Amniotic stem cell (primary cell): ENCODE results near the gene G2E3.
"Not testable (repeated sequence)": the region's sequence is repeated elsewhere in the genome, so short reads cannot be mapped to it uniquely, and the experiment has no call there.

ENCODE experiments used
- DNase-seq: peaks from one replicate; lab custom pipeline; 2025; lab: John Stamatoyannopoulos, UW

Gene G2E3

DNA sequence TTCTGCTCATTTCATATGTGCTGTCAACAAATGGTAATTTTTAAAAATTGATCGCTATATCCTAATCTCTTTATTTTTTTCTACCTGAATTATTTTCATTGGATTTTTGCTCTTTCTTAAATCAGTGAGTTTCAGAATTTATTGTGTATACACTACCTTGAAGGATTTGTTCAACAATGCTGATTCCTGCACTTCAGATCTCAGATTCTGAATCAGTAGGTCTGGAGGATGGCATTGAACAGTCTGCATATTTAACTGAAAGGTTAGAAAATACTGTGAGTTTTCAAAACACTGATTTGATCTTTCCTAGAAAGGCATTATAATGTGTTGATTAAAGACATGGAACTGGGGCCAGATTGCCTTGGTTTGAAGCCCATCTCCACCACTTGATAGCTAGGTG, 1.6 kb downstream of the G2E3 start:
- no peak for DNase-seq

DNA sequence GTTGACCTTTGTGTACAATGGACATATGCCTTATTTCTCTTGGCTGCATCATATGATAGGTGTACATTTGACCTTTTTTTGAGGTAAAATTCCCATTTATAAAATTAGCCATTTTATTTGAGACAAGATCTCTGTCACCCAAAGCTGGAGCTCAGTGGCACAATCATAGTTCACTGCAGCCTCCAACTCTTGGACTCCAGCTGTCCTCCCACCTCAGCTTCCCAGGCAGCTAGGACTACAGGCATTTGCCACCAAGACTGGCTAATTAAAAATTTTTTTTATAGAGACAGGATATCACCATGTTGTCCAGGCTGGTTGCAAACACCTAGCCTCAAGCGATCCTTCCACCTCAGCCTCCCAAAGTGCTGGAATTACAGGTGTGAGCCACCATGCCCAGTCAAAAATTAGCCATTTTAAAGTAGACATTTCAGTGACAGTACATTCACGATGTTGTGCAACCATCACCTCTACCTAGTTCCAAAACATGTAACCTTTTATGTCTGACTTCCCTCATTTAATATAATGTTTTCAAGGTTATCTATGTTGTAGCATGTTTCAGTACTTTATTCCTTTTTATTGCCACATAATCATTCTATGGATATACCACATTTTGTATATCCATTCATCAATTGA, 5.4 kb downstream of the G2E3 start:
- DNase-seq: no peak

DNA sequence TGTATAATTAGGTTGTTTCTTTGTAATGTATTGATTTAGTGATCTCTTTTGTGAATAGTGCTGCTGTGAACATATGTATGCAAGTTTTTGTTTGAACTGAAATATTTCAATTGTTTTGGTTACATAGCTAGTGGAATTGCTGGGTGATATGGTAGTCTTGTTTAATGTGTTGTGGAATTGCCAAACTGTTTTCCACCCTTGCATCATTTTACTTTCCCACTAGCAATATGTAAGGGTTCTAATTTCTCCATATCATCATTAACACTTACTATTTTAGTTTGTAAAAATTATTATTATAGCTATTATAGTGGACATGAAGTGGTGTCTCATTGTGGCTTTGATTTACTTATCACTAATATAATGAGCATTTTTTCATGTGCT, 5.9 kb downstream of the G2E3 start:
- no peak for DNase-seq

DNA sequence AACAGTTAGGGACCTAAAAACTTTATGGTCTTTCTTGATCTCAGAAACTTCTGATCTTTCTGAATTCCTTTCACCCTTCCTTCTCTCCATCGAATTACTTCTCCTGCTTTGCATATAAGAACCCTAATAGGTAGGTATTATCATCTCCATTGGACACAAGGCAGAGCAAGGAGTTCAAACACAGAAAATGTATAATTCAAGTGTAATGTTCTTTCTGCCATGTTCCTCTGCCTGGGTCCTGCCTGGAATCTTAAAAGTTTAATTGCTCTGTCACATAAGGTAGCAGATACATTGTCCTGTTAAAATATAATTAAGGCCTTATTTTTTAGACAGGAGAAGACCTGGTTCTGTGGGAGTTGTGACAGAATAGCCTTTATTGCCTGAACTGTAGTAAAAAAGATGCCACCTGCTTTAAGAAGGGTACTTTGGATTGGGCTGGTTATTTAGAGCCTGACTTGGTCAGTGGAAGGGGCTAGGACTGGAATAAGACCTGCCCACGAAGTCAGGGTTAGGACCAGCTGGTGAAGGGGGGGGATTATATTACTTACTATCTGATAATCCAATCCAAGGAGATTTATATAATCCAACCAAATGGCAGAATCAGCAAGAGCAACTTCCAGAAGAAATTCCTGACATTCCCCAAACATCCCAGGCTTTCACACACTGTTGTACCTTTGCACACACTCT, 10.4 kb downstream of the G2E3 start:
- DNase-seq: no peak

DNA sequence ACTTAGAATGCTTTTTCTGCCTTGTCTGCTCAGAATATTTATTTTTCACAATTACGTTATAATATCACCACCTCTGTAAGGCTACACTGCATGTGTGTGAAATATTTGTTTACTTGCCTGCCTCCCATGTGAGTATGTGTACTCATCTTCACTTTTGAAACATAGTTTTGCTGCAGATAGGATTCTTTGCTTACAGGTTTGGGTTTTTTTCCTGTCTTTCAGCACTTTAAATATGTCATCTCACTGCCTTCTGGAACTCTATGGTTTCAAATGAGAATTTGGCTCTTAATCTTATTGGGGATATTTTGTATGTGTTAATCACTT, 10.9 kb downstream of the G2E3 start:
- DNase-seq: no peak

DNA sequence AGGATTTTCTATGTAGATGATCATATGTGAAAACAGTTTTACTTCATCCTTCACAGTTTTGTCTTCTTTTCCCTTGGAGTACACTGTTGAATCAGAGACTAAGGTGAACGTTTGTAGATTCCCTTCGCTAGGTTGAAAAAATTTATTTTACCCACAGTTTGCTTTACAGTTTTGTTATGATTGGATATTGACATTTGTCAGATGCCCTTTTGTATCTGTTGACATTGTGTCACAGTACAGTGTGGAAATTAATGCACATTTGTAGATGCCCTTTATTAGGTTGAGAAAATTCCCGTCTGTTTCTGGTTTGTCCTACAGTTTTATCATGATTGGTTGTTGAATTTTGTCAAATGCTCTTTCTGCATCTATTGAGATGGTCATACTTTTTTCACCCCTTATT, 13.3 kb downstream of the G2E3 start:
- no peak for DNase-seq

DNA sequence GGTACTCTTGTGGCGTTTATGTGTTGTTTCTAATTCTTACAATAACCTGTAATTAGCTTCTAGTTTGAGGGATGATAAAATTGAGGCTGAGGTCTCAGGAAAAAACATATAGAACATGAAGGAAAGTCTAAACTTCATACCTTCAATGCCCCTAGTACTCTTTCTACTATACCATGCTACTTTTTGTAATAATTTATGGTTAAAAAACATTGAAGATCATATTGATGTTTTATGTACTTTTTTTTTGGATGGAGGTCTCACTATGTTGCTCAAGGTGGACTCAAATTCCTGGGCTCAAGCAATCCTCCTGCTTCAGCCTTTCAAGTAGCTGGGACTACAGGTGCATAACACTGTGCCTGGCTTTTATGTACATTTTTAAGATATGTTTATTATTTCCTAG, 13.8 kb downstream of the G2E3 start:
- DNase-seq: no peak

DNA sequence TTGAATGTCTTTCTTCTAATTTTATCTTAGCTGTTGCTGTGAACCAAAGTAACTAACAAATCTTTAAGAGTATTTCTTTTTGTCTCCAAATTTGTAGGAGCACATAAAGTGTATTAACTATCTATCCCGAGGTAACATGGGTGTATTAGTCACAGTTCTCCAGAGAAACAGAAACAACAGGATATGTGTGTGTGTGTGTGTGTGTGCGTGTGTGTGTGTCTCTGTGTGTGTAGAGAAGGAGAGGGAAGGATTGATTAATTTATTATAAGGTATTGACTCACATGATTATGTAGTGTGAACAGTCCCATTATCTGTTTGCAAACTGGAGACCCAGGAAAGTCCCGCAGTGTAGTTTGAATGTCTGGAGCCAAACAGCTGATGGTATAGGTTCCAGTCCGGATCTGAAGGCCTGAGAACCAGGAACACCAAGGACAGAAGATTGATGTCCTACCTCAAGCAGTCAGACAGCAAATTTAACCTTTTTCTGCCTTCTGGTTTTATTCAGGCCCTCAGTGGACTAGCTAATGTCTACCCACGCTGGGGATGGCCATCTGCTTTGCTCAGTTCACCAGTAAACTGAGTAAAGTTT, 14.4 kb downstream of the G2E3 start:
- DNase-seq: no peak

DNA sequence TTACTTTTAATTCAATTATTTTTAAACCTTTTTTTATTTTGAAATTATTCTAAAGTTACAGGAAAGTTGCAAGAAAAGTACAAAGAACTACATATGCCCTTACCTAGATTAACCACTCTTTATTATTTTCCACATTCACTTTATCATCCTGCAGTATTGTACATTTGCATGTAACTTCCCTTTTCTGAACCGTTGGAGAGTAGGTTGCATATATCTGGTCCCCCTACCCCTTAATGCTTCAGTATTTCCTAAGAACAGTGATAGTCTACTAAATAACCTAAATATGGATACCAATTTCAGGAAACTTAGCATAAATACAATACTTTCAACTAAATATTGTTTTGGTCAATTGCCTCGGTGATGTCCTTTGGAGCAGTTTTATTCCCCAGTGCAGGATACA, 15.0 kb downstream of the G2E3 start:
- DNase-seq: no peak

DNA sequence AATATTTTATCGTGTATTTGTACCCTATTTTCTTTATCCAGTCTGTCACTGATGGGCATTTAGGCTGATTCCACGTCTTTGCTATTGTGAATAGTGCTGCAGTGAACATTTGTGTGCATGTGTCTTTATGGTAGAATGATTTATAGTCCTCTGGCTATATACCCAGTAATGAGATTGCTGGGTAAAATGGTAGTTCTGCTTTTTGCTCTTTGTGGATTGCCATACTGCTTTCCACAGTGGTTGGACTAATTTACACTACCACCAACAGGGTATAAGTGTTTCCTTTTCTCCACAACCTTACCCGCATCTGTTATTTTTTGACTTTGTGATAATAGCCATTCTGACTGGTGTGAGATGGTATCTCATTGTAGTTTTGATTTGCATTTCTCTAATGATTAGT, 15.8 kb downstream of the G2E3 start:
- not testable (repeated sequence) for DNase-seq

DNA sequence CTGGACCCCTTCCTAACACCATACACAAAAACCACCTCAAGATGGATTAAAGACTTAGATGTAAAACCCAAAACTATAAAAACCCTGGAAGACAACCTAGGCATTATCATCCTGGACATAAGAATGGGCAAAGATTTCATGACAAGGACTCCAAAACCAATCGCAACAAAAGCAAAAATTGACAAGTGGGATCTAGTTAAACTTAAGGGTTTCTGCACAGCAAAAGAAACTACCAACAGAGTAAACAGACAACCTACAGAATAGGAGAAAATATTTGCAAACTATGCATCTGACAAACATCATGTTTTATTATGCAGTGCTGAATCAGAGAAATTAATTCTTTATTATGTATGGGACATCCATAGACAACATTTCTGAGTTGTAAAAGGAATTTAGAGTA, 17.4 kb downstream of the G2E3 start:
- DNase-seq: not testable (repeated sequence)

DNA sequence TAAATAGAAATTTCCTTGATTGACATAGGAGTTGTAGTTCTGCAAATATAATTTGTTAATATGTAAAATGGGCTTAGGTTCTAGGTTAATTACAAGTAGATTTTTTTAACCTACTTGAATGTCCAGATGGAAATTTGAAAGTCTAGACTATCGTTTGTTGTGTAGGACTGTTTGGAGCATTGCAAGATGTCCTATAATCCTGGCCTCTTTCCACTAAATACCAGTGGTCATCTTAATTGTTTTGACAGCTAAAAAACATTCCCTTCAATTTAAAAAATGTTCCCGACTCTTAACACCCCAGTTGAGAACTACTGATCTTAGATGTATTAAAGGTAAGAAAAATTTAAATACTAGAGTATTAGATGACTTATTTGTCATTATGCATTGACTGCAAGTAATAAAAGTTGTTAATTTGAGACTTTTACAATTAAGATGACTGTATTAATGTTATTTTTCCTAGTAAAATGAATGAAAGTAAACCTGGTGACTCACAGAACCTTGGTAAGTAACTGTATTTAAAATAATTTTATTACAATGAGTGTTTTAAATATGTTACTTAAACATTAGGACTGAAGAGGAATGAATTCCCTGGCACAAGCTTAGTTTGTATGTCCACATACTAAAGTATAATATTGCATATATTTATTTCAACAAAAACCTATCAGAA, 21.8 kb downstream of the G2E3 start:
- no peak for DNase-seq

DNA sequence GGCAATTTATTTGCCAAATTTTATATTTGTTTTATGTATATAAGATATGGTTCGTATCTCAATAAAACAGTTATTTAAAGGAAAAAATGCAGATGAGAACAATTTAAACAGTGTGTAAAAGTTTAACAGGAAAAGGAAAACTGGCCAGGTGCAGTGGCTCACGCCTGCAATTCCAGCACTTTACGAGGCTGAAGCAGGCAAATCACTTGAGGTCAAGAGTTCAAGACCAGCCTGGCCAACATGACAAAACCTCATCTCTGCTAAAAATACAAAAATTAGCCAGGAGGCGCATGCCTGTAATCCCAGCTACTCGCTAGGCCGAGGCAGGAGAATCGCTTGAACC, 22.3 kb downstream of the G2E3 start:
- no peak for DNase-seq

DNA sequence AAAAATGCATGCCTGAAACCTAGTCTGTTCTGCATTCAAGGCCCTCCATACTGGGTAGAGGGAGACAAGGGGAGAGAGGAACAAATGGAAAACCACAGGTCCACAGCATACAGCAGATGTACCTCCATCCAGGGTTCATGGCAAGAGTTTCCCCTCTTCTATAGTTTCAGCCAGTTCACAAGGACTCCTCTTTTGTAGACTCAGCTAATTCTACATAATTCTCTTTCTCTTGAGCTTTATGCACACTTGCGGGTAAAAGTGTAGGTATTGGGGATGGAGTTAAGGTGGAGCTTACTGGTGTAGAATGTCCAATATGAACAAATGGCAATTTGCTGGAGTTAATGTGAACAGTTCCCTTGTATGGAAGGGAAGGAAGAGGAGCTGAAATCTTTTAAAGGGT, 23.4 kb downstream of the G2E3 start:
- DNase-seq: no peak

DNA sequence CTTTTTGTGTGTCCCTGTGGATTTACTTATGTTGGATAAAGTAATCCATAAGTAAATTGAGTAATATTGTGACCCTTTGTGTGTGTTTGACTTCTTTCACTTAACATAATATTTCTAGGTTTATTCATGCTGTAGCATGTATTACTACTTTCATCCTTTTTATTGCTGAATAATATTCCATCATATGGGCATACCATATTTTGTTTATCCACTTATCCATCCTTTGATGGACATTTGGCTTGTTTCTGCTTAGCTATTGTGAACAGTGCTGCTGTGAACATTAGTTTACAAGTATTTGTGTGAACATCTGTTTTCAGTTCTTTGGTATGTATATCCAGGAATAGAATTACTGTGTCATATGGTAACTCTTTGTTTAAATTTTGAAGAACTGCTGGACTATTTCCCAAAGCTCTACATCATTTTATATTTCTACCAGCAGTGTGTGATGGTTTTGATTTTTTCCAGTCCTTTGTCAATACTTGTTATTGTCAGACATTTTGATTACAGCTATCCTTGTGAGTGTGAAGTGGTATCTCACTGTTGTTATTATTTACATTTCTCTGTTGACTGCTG, 25.2 kb downstream of the G2E3 start:
- DNase-seq: no peak

DNA sequence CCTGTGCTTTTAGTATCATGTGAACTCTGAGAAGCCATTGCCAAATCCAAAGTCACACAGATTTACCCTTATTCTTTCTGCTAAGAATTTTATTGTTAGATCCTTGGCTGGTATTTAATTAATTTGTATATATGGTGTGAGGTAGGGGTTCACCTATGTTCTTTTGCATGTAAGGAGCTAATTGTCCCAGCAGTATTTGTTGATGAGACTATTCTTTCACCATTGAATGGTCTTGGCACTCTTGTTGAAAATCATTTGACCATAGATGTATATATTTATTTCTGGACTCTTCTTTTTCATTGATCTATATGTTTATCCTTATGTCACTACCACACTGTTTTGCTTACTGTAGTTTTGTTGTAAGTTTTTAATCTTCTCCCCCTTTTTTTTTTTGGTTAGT, 26.2 kb downstream of the G2E3 start:
- DNase-seq: no peak

DNA sequence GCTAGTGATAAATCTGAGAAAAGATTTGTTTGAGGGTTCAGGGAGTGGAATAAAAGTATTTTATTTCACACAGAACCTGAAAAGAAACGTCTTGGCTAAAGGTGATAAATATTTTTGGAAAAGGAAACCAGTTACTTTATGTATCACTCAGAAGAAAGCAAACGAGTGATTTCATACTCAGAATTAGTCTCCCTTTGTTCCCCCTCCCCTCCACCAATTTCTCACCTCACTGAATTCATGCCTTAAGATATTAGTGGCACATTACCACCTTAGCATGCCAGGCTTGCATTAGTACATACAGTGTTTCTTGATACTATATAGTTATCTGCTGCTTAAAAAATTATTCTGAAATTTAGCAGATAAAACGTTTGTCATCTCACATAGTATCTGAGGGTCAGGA, 28.2 kb downstream of the G2E3 start:
- DNase-seq: no peak

DNA sequence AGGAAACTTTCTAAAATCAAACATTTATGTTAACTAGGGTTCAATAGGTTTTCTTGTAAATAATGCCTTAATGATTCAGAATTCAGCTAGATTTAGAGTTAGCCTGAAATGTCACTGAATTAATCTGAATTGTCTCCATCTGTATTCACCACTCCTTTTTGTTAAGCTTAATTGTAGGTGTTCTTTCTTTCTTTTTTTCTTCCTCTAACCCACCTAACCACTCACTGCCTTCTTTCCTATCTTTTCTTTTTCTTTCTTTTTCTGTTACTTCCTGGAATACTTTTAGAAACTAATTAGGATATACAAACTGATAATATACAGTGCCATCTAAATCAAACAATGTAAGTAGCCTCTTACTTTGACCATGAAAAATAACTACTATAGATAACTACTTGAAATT, 29.9 kb downstream of the G2E3 start:
- DNase-seq: no peak

DNA sequence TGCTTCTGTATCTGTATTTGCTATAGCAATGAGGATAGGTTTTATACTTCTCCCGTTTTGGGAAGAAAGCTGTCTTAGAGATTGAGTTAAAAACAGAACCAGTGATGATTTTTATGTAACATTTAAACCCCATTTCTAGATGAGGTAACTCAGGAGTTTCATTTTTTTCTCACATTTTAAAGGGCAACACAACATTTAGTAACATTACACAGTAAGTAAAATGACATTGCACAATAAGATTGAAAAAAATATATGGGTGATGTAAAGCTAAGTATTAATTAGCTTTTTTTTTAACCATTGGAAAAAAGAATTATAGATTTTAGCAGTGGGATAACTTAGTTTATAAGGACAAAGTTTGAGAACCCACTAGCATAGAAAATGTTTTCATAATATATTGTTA, 38.0 kb downstream of the G2E3 start:
- no peak for DNase-seq

DNA sequence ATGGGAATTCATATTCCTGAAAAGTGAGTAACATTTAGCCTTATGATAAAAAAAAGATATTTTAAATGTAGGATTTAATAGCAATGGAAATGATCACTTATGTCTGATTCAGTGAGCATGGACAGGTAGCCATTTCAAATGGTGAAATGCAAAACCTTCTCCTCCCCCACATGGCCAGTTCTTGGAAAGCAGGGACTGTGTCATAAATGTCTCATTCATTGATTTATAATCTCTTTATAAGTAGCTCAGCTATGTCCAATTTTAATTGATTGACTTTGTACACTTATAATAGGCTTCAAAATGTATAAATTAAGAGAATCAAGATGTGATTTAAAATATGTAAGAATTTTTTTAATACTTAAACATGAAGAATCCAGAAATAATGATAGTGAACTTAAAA, 38.5 kb downstream of the G2E3 start:
- no peak for DNase-seq

DNA sequence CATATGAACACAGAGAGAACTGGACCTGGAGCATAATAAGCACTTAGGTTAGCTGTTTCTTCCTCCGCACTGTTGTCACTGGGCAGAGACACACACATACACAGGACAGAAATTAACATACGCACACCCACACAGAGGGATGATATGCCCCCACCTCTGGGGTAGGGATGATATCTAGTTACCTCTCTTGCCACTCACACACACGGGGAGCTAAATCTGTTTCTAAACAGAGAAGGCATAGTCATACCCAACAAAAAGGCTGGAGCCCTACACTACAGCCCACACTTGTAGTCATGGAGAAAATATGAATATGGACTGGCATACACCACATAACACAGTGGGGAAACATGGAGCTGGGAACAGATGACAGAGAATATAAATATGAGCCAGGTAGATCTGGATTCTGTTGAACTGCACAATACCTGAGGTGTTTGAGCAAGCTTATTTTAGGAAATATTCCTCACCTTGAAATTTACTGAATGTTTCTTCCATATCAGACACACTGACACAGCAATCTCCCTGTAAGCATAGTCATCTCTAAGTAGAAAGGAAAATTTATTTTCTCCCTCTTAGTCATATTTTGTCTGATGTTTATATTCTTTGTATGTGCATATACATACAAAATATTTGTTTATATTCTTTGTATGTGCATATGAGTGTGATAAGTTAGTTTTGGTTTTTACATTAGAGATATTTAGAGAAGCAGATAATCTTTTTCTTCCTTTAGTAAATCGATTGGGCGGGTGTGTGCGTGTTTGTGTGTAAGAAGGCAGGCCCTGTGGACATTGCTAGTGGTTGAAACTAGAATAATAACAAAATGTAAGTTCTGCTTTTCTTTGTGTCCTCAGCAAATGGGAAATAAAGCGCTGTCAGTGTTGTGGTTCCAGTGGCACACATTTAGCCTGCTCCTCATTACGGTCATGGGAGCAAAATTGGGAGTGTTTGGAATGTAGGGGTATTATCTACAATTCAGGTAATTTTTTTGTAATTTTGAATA, 42.3 kb downstream of the G2E3 start:
- no peak for DNase-seq

DNA sequence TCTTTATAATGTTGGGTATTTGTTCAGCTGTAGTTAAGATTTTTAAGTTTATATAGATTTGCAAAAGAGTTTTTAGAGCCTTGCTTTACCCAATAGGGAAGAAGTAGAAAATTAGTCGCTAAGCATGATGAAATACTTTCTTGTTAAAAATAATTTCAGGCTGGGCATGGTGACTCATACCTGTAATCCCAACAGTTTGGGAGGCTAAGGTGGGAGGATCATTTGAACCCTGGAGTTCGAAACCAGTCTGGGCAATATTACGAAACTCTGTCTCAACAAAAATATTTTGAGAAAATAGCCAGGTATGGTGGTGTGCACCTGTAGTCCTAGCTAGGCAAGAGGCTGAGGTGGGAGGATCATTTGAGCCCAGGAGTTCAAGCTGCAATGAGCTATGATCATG, 44.4 kb downstream of the G2E3 start:
- no peak for DNase-seq
